ENCODE measurements around the gene LCP2.

DNA sequence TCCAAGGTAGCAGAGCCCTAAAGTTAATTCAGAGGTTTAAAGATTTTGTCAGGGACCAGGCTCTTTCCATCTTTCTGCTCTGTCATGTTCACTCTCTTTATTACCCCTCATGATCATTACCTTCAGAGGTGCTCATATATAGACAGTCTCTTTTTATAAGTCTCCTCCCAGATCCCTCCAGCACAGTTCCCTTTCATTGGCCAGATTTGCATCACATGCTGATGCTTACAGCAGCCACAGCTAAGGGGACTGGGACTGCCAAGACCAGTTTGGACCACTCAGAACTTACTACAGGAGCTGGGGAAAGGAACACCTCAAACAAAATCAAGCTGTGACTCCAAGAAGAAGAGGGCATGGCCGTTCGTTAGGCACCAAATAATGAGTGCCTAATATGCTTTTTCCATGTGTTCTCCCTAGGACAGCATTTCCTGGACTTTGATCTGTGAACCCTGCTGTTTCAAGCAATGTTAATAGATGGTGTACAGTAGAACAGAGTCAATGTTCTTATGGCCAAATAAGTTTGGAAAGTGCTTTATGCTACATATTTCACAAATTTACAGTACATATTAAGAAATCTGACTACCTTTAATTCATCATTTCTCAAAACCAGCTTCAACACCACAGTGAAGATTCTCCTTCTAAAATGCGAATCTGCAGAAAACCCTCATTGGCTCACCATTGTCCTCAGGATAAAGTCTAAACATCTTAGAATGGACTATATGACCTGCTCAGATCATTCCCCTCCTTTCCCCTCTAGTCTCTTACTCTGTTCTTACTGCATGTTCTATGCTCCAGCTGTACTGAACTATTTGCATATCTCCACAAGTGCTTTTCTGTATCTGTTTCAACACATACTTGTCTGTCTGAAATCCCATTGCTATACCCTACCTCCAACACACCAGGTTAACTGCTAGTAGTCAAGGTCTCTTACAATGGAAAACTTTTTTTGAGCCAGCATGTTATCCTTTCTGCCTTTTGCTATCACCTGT lies 61.4 kb downstream of the LCP2 start:
- TF ChIP-seq, protein P1, sequence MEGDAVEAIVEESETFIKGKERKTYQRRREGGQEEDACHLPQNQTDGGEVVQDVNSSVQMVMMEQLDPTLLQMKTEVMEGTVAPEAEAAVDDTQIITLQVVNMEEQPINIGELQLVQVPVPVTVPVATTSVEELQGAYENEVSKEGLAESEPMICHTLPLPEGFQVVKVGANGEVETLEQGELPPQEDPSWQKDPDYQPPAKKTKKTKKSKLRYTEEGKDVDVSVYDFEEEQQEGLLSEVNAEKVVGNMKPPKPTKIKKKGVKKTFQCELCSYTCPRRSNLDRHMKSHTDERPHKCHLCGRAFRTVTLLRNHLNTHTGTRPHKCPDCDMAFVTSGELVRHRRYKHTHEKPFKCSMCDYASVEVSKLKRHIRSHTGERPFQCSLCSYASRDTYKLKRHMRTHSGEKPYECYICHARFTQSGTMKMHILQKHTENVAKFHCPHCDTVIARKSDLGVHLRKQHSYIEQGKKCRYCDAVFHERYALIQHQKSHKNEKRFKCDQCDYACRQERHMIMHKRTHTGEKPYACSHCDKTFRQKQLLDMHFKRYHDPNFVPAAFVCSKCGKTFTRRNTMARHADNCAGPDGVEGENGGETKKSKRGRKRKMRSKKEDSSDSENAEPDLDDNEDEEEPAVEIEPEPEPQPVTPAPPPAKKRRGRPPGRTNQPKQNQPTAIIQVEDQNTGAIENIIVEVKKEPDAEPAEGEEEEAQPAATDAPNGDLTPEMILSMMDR (conservative IDR thresholded peaks at IDR 0.05) = no peak
- no peak for TF ChIP-seq EZH2 (IDR thresholded peaks at IDR 0.05; ENCODE audit: low read depth)
